Neural cell (in vitro differentiated cells): ENCODE measurements around the gene EMID1. TPM values are rescaled to one million over a fixed set of nuclear protein-coding genes. Genes with fewer than 3 reads are reported as not detected.

ENCODE experiments used
- H2AFZ ChIP-seq: fragments of 200-600, 300-800 bp; sonication (generic), shearing (Covaris generic); 2 replicates; pipeline ENCODE4 v1.6.0; 2014; ENCODE audit warnings: low read depth, mild to moderate bottlenecking, antibody characterized with exemption, low read length, moderate library complexity
- H3F3A ChIP-seq: fragments of 200-600 bp; shearing (Covaris generic); 2 replicates; pipeline ENCODE4 v1.6.1; 2016; ENCODE audit warnings: mild to moderate bottlenecking, moderate library complexity, mixed read lengths, antibody characterized with exemption, low read length; ENCODE audit not compliant: insufficient read depth, poor library complexity, severe bottlenecking
- H3K27ac ChIP-seq: fragments of 200-600, 300-800 bp; sonication (generic), shearing (Covaris generic); 2 replicates; pipeline ENCODE4 v1.5.1; 2014; ENCODE audit warnings: mild to moderate bottlenecking, low read length, moderate library complexity
- H3K27me3 ChIP-seq: fragments of 300-800, 200-600 bp; sonication (generic), shearing (Covaris generic); 2 replicates; pipeline ENCODE4 v1.6.0; 2014; ENCODE audit warnings: mild to moderate bottlenecking, low read depth, low read length, moderate library complexity; ENCODE audit not compliant: insufficient read depth
- H3K36me3 ChIP-seq: fragments of 300-800, 200-600 bp; sonication (generic), shearing (Covaris generic); 2 replicates; pipeline ENCODE4 v1.5.1; 2014; ENCODE audit warnings: mild to moderate bottlenecking, antibody characterized with exemption, low read length, moderate library complexity; ENCODE audit not compliant: insufficient read depth
- H3K4me2 ChIP-seq: fragments of 300-800, 200-600 bp; sonication (generic), shearing (Covaris generic); 2 replicates; pipeline ENCODE4 v1.6.0; 2014; ENCODE audit warnings: mild to moderate bottlenecking, low read length
- H3K4me3 ChIP-seq: fragments of 300-800, 200-600 bp; sonication (generic), shearing (Covaris generic); 2 replicates; pipeline ENCODE4 v1.5.1; 2014; ENCODE audit warnings: mild to moderate bottlenecking, low read length, moderate library complexity
- H3K79me2 ChIP-seq: fragments of 200-600 bp; shearing (Covaris generic); replicated peaks from 2 replicates; pipeline ENCODE4 v1.6.0; 2014; ENCODE audit warnings: mild to moderate bottlenecking, low read length, moderate library complexity; ENCODE audit not compliant: insufficient read depth
- H3K9ac ChIP-seq: fragments of 300-800, 200-600 bp; sonication (generic), shearing (Covaris generic); 2 replicates; pipeline ENCODE4 v1.6.1; 2016; ENCODE audit warnings: mild to moderate bottlenecking, low read length, mixed read lengths
- H3K9me2 ChIP-seq: fragments of 200-600 bp; shearing (Covaris generic); 2 replicates; pipeline ENCODE4 v1.6.1; 2016; ENCODE audit warnings: mild to moderate bottlenecking, low read length, mixed read lengths; ENCODE audit not compliant: insufficient read depth
- H3K9me3 ChIP-seq: fragments of 200-600, 300-800 bp; sonication (generic), shearing (Covaris generic); 2 replicates; pipeline ENCODE4 v1.6.1; 2016; ENCODE audit warnings: mild to moderate bottlenecking, mixed run types, low read length, moderate library complexity, mixed read lengths
- H4K20me1 ChIP-seq: fragments of 200-600 bp; shearing (Covaris generic); 2 replicates; pipeline ENCODE4 v1.6.1; 2016; ENCODE audit warnings: mild to moderate bottlenecking, mixed run types; ENCODE audit not compliant: insufficient read depth
- CTCF ChIP-seq: fragments of 450-650 bp; IDR thresholded peaks from 2 replicates; pipeline ENCODE4 v1.5.1; 2014; ENCODE audit warnings: antibody characterized with exemption, mild to moderate bottlenecking, moderate library complexity; ENCODE audit not compliant: poor library complexity, severe bottlenecking
- EP300 ChIP-seq: fragments of 450-650 bp; conservative IDR thresholded peaks from 2 replicates; pipeline ENCODE4 v1.6.1; 2014; ENCODE audit warnings: antibody characterized with exemption, mild to moderate bottlenecking, moderate library complexity; ENCODE audit not compliant: poor library complexity, severe bottlenecking
- EZH2 ChIP-seq: fragments of 200-600, 300-800 bp; shearing (Covaris generic), sonication (generic); IDR thresholded peaks from 2 replicates; pipeline ENCODE4 v1.6.1; 2014; ENCODE audit warnings: antibody characterized with exemption, low read length, borderline replicate concordance, mild to moderate bottlenecking; ENCODE audit not compliant: insufficient read depth, poor library complexity, severe bottlenecking
- MXI1 ChIP-seq: fragments of 450-650 bp; conservative IDR thresholded peaks from 2 replicates; pipeline ENCODE4 v1.6.1; 2014; ENCODE audit warnings: antibody characterized with exemption, mild to moderate bottlenecking; ENCODE audit not compliant: poor library complexity, severe bottlenecking
- POLR2AphosphoS5 ChIP-seq: IDR thresholded peaks from 2 replicates; pipeline ENCODE4 v1.6.1; 2012
- RAD21 ChIP-seq: fragments of 450-650 bp; conservative IDR thresholded peaks from 2 replicates; pipeline ENCODE4 v1.6.1; 2014; ENCODE audit warnings: antibody characterized with exemption, mild to moderate bottlenecking, moderate library complexity
- REST ChIP-seq: IDR thresholded peaks from 2 replicates; pipeline ENCODE4 v1.6.1; 2012; ENCODE audit warnings: borderline replicate concordance
- SMC3 ChIP-seq: fragments of 450-650 bp; conservative IDR thresholded peaks from 2 replicates; pipeline ENCODE4 v1.6.1; 2014; ENCODE audit warnings: antibody characterized with exemption, mild to moderate bottlenecking, moderate library complexity; ENCODE audit not compliant: poor library complexity
- TAF1 ChIP-seq: IDR thresholded peaks from 2 replicates; pipeline ENCODE4 v1.6.1; 2012; ENCODE audit warnings: low read depth
- polyA plus RNA-seq: library from polyadenylated mRNA; depleted of rRNA; stranded (reverse); fragments of >200 nt; gene quantifications from 2 replicates; pipeline ENCODE4 v1.2.3, GENCODE V29; 2014

The EMID1 gene
- polyA plus RNA-seq, 1 donor from 2014 or later, result 14.1 TPM

GRCh38 chr22:29207243-29207550, 1.5 kb downstream of the EMID1 start:
- Histone ChIP-seq H3K9me3 (no peaks in the 10 kb centered on the region), H3K4me3 (peak overlapping the region; percentile 74), H3F3A (no peaks in the 10 kb centered on the region), H3K4me2 (no peak overlapping the region), H4K20me1 (no peaks in the 10 kb centered on the region), H3K36me3 (no peaks in the 10 kb centered on the region), H2AFZ (no peak overlapping the region), H3K9me2 (no peaks in the 10 kb centered on the region), H3K27ac (no peak overlapping the region), H3K27me3 (no peaks in the 10 kb centered on the region), H3K79me2 (no peaks in the 10 kb centered on the region), H3K9ac (no peak overlapping the region)
- TF ChIP-seq RAD21 (no peak), TAF1 (no peak), MXI1 (no peak), CTCF (no peak), EZH2 (no peak), POLR2AphosphoS5 (no peak), SMC3 (no peak), REST (no peak), EP300 (no peak)

GRCh38 chr22:29207562-29208501, 2.1 kb downstream of the EMID1 start:
- no peaks in the 10 kb centered on the region for H3K9me2 ChIP-seq
- H3F3A ChIP-seq, result no peaks in the 10 kb centered on the region
- TF ChIP-seq MXI1 (no peak), RAD21 (no peak), SMC3 (no peak), TAF1 (no peak), POLR2AphosphoS5 (no peak), EZH2 (no peak), CTCF (no peak), EP300 (no peak)
- H2AFZ ChIP-seq, result no peak overlapping the region
- no peak overlapping the region for H3K9ac ChIP-seq
- no peak overlapping the region for H3K4me2 ChIP-seq
- H3K27ac ChIP-seq, result no peak overlapping the region
- H3K79me2 ChIP-seq, result no peaks in the 10 kb centered on the region
- H3K9me3 ChIP-seq, result no peaks in the 10 kb centered on the region
- no peak overlapping the region for H3K4me3 ChIP-seq
- H3K36me3 ChIP-seq, result no peaks in the 10 kb centered on the region
- no peaks in the 10 kb centered on the region for H3K27me3 ChIP-seq
- H4K20me1 ChIP-seq, result no peaks in the 10 kb centered on the region
